Esophagus squamous epithelium (tissue), 4 donors: ENCODE measurements around the gene TCP11.

ENCODE experiments used
- POLR2A ChIP-seq, 4 donors: fragments of 450-650 bp; IDR thresholded peaks; one replicate each; pipeline ENCODE4 v1.6.1; 2017; ENCODE audit warnings: antibody characterized with exemption in 4 of 4, mild to moderate bottlenecking in 4 of 4, moderate library complexity in 3 of 4
- TF ChIP-seq, protein P1 (sequence below), 6 experiments: fragments of 450-650 bp in 4 of 6; fragments of 200-600 bp in 2 of 6; sonication (generic) in 2 of 6; IDR thresholded peaks; one replicate each; pipeline ENCODE4 v1.5.1; 2016 to 2019; ENCODE audit warnings: antibody characterized with exemption in 6 of 6, mild to moderate bottlenecking in 4 of 6, moderate library complexity in 4 of 6

DNA sequence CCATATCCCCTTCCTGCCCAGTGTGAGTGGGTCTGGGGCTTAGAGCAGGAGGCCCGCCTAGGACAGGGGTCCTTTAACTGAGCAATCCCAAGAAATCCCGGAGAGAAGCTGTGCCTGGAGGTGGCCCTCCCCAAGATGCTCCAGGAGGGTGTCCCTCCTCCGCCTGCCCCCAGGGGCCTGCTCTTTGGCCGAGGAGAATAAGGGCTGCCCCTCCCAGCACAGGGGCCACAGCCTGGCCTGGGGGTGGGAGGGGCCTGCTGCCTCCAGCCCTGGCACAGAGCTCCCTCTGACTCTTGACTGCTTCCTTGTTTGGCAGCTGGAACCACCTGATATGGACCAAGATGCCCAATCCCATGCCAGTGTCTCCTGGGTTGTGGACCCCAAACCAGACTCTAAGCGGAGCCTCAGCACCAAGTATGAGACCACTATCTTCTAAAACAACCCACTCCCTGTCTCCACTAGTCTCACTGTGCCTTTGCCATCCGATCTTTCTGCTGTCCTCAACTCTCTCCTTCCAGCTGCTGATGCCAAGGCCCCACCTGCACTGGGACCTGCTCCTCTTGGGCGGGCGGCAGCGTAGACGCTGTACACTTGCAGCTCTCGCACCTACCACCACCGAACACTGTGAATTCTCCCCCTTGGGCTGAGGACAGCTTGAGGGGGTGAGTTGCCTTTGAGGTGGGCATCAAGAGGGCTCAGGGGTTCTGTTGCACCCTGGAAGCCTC is 54.3 kb downstream of the TCP11 start:
- no peak for TF ChIP-seq POLR2A (IDR thresholded peaks at IDR 0.05)
- TF ChIP-seq, protein P1, sequence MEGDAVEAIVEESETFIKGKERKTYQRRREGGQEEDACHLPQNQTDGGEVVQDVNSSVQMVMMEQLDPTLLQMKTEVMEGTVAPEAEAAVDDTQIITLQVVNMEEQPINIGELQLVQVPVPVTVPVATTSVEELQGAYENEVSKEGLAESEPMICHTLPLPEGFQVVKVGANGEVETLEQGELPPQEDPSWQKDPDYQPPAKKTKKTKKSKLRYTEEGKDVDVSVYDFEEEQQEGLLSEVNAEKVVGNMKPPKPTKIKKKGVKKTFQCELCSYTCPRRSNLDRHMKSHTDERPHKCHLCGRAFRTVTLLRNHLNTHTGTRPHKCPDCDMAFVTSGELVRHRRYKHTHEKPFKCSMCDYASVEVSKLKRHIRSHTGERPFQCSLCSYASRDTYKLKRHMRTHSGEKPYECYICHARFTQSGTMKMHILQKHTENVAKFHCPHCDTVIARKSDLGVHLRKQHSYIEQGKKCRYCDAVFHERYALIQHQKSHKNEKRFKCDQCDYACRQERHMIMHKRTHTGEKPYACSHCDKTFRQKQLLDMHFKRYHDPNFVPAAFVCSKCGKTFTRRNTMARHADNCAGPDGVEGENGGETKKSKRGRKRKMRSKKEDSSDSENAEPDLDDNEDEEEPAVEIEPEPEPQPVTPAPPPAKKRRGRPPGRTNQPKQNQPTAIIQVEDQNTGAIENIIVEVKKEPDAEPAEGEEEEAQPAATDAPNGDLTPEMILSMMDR (IDR thresholded peaks at IDR 0.05) = no peak
